ENCODE measurements around the gene PGAP3.

GRCh38 chr17:39641097-39641496 is 46.8 kb downstream of the PGAP3 start:
- TF ChIP-seq EZH2 (optimal IDR thresholded peaks at IDR 0.05; ENCODE audit: low read depth, low read length) (no peak), CTCF (IDR thresholded peaks at IDR 0.05; ENCODE audit: low read length) (no peak)

Measured in MM.1S (cell line).